PC-9 (cell line): ENCODE data around the gene GRIN3A.

Experiments used
- CTCF ChIP-seq: fragments of 200-600 bp; sonication (generic); conservative IDR thresholded peaks from 2 replicates; pipeline ENCODE4 v1.6.1; 2017; ENCODE audit warnings: mixed run types, antibody characterized with exemption, mild to moderate bottlenecking, moderate library complexity
- EZH2 ChIP-seq: fragments of 200-600 bp; sonication (generic); IDR thresholded peaks from 2 replicates; pipeline ENCODE4 v1.8.0; 2017; ENCODE audit warnings: antibody characterized with exemption, low read depth

GRCh38 chr9:101620452-101620851 lies 118.0 kb downstream of the GRIN3A start:
- no peak for TF ChIP-seq CTCF
- TF ChIP-seq EZH2, result no peak
